HUES48 (cell line): ENCODE measurements around the gene MCM7.
A peak's percentile ranks its signal among the peaks of the same experiment; 100 is the strongest.
"Not testable (repeated sequence)": the region's sequence is repeated elsewhere in the genome, so short reads cannot be mapped to it uniquely, and the experiment has no call there.

Experiments
- H3K27ac ChIP-seq: one replicate; pipeline ENCODE4 v1.7.0; 2013; ENCODE audit warnings: low read depth, low read length, inconsistent platforms
- H3K27me3 ChIP-seq: 2 replicates; pipeline ENCODE4 v1.6.1; 2013; ENCODE audit warnings: mild to moderate bottlenecking, low read length; ENCODE audit not compliant: control insufficient read depth, insufficient read depth
- H3K36me3 ChIP-seq: 2 replicates; pipeline ENCODE4 v1.6.1; 2013; ENCODE audit warnings: low read length; ENCODE audit not compliant: control insufficient read depth, insufficient read depth
- H3K4me1 ChIP-seq: 2 replicates; pipeline ENCODE4 v1.6.1; 2013; ENCODE audit warnings: mild to moderate bottlenecking, low read length; ENCODE audit not compliant: control insufficient read depth, insufficient read depth
- H3K4me3 ChIP-seq: 2 replicates; pipeline ENCODE4 v1.5.1; 2013; ENCODE audit warnings: mild to moderate bottlenecking, low read depth, low read length
- H3K9ac ChIP-seq: 2 replicates; pipeline ENCODE4 v1.6.1; 2013; ENCODE audit warnings: mild to moderate bottlenecking, low read depth, low read length, moderate library complexity
- H3K9me3 ChIP-seq: 2 replicates; pipeline ENCODE4 v1.6.1; 2013; ENCODE audit warnings: low read length; ENCODE audit not compliant: control insufficient read depth, insufficient read depth

The MCM7 gene

GRCh38 chr7:100130608-100131453 is 29.6 kb upstream of the MCM7 start:
- Histone ChIP-seq H3K9ac (no peak overlapping the region), H3K4me1 (no peaks in the 10 kb centered on the region), H3K4me3 (0 out of 2 replicates have a peak overlapping the region, but pooled peaks have one; percentile 36), H3K9me3 (no peaks in the 10 kb centered on the region), H3K36me3 (no peaks in the 10 kb centered on the region), H3K27me3 (peaks cover 13% of the 10 kb centered on the region), H3K27ac (peak overlapping the region; percentile 21)

GRCh38 chr7:100130220-100130607 is 29.0 kb upstream of the MCM7 start:
- not testable (repeated sequence) for H3K36me3 ChIP-seq, H3K27ac ChIP-seq, H3K9ac ChIP-seq, H3K4me1 ChIP-seq, H3K9me3 ChIP-seq, H3K4me3 ChIP-seq
- peaks cover 13% of the 10 kb centered on the region for H3K27me3 ChIP-seq

GRCh38 chr7:100128637-100128963 is 27.4 kb upstream of the MCM7 start:
- no peak overlapping the region for H3K4me3 ChIP-seq
- H3K9me3 ChIP-seq = no peaks in the 10 kb centered on the region
- no peak overlapping the region for H3K9ac ChIP-seq
- H3K27me3 ChIP-seq = peaks cover 13% of the 10 kb centered on the region
- H3K27ac ChIP-seq = no peak overlapping the region
- no peaks in the 10 kb centered on the region for H3K4me1 ChIP-seq
- peaks cover 9% of the 10 kb centered on the region for H3K36me3 ChIP-seq

- Histone ChIP-seq H3K27me3 (peaks cover 13% of the 10 kb centered on the region), H3K4me1 (no peaks in the 10 kb centered on the region), H3K36me3 (peaks cover 9% of the 10 kb centered on the region), H3K9ac (no peak overlapping the region), H3K4me3 (peak overlapping the region; percentile 91), H3K27ac (no peak overlapping the region), H3K9me3 (no peaks in the 10 kb centered on the region)
Observed at GRCh38 chr7:100127866-100128636, 26.9 kb upstream of the MCM7 start.

- Histone ChIP-seq H3K4me3 (peak within 1 kb of the TSS; percentile 91), H3K9ac (peak within 1 kb of the TSS; percentile 85), H3K36me3 (peaks cover 9% of the 10 kb centered on the region), H3K9me3 (no peaks in the 10 kb centered on the region), H3K27ac (peak within 1 kb of the TSS; percentile 99), H3K27me3 (peaks cover 13% of the 10 kb centered on the region), H3K4me1 (no peaks in the 10 kb centered on the region)
Observed at GRCh38 chr7:100126931-100127865, 26.0 kb upstream of the MCM7 start, which contains the start of gene MBLAC1. TSS of gene MBLAC1 (plus strand) at chr7:100126967. CDS start at chr7:100127396, 429 bp downstream.

- Histone ChIP-seq H3K4me1 (no peaks in the 10 kb centered on the region), H3K9ac (peak overlapping the region; percentile 85), H3K4me3 (peak overlapping the region; percentile 91)
Observed at GRCh38 chr7:100126239-100126930, 25.2 kb upstream of the MCM7 start.

GRCh38 chr7:100124301-100125230 is 23.4 kb upstream of the MCM7 start:
- H3K27ac ChIP-seq = no peak overlapping the region
- H3K36me3 ChIP-seq = peaks cover 9% of the 10 kb centered on the region
- H3K9ac ChIP-seq = no peak overlapping the region
- no peak overlapping the region for H3K4me3 ChIP-seq
- peaks cover 13% of the 10 kb centered on the region for H3K27me3 ChIP-seq
- peaks cover 9% of the 10 kb centered on the region for H3K4me1 ChIP-seq
- H3K9me3 ChIP-seq = no peaks in the 10 kb centered on the region

More at GRCh38 chr7:100126239-100126930, 25.2 kb upstream of the MCM7 start:
- peak overlapping the region; percentile 99 for H3K27ac ChIP-seq
- H3K27me3 ChIP-seq = peaks cover 13% of the 10 kb centered on the region
- H3K9me3 ChIP-seq = no peaks in the 10 kb centered on the region
- H3K36me3 ChIP-seq = peaks cover 9% of the 10 kb centered on the region

- no peaks in the 10 kb centered on the region for H3K9me3 ChIP-seq
- no peak overlapping the region for H3K4me3 ChIP-seq
- H3K4me1 ChIP-seq = peaks cover 9% of the 10 kb centered on the region
- no peak overlapping the region for H3K27ac ChIP-seq
- peaks cover 9% of the 10 kb centered on the region for H3K36me3 ChIP-seq
- H3K27me3 ChIP-seq = no peaks in the 10 kb centered on the region
- no peak overlapping the region for H3K9ac ChIP-seq
Observed at GRCh38 chr7:100122568-100122967, 21.4 kb upstream of the MCM7 start.

- Histone ChIP-seq H3K27me3 (no peaks in the 10 kb centered on the region), H3K27ac (no peak overlapping the region), H3K36me3 (peaks cover 9% of the 10 kb centered on the region), H3K9ac (no peak overlapping the region), H3K9me3 (no peaks in the 10 kb centered on the region), H3K4me3 (no peak overlapping the region), H3K4me1 (peaks cover 9% of the 10 kb centered on the region)
Observed at GRCh38 chr7:100122067-100122466, 20.9 kb upstream of the MCM7 start.
